GM19463 (cell line): ENCODE data around the gene LHX3.

ENCODE experiments used
- ATAC-seq: cut with Tn5 transposase; IDR thresholded peaks from one replicate; pipeline ENCODE4 v1.9.1; 2021; ENCODE audit warnings: mild to moderate bottlenecking, moderate library complexity; ENCODE audit not compliant: unreplicated experiment

Gene LHX3

DNA sequence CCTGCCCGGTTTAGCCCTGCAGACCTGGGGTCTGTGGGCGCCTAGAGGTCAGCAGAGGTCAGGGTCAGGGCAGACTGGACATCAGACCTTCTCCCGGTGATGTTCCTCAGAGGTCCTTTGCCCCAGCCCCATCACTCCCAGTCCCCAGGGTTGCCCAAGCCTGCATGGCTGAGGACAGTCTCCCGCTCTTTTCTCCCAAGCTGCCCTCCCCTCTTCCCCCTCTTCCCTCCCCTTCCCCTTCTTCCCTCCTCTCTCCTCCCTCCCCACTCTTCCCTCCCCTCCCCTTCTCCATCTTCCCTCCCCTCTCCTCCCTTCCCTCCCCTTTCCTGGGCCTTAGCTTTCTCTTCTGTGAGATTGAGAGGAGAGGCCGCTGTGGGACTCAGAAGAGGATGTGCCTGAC lies 10.4 kb downstream of the LHX3 start:
- no peak for ATAC-seq

DNA sequence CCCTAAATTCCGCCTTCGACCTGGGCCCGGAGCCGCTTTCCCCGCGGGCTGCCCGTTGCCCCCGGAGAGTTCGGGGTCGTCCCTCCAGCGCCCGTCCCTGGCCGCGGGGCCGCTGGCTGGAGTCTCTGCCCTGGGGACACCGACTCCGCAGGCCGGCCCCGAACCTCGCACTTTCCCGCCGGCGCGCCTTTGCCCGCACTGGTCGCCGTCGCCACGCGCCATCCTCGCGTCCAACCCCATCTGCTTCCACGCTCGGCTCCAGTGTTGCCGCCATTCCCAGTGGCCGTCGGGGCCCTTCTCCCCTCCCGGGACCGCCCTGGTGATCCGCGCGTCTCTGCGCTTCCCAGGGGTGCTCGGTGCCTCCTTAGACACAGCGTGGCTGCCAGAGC lies 11.0 kb downstream of the LHX3 start:
- ATAC-seq = no peak

DNA sequence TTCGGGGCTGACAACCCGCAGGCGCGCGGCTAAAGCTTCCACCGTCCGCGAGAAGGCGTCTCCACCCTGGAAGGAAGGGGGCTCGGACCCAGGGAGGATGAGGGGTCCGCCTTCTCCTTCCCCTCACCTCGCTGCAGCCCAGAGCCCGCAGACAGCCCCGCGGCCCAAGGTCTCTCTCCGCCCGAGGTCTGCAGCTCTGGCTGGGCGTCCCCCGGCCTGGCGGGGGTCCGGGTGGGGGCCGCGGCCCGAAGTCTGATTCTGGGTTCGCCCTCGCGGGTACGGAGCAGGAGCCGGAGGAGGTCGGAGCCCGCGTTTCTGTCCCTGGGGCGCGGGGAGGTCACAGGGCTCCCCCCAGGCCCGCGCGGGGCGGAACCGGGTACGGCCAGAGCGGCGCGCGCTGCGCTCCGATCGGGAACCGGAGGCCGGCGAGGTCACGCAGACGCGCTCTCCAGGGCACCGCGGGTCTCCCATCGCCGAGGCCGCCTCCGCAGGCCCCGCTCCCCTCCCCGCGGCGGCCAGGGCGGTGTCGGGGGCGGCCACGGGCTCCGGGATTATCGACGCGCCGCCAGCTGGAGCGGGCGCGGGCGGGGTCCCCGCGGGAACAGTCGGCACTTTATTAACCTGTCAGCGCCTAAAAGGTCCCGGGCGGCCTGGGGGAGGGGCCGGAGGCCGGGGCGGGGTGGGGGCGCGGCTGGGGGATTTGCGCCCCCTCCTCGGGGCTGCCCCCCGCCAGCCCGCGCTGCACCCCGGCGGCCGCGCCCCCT lies 11.6 kb downstream of the LHX3 start:
- no peak for ATAC-seq

DNA sequence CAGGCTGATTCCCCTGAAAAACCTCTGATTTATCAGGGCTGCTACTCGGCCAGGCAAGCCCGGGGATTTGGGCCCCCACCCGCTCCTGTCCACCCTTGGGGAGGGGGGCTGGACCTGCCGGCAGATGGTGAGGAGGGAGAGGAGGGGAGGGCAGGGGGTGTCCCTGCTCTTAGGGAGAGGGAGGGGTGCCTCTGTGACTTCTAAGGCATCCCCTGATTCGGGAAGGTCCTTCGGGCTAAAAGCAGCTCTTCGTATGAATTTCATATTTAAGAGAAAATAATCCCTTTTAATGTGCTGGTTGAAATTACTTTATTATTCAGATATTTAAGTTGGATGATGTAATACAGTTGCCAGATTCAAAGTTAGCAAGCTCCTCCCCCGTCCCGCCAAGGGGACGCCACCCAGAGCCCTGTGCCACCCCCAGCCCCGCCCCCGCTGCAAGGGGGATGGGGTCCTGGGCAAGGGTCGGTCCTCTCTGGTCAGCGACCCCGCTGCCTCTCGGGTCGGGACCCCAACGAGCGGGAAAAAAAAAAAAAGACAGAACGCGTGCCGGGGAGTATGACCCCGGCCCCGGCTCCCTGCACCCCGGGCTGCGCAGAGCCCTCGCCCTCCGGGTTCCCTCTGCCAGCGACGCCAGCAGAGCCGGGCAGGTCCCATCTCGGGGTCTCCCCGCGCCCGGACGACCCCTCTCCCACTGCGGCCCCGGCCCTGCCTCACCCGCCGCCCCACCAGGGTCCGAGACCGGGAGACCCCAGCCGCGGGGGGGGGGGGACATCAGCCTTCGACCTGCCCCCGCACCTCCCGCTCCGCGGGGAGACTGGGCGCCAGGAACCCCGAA lies 12.4 kb downstream of the LHX3 start:
- ATAC-seq = no peak

DNA sequence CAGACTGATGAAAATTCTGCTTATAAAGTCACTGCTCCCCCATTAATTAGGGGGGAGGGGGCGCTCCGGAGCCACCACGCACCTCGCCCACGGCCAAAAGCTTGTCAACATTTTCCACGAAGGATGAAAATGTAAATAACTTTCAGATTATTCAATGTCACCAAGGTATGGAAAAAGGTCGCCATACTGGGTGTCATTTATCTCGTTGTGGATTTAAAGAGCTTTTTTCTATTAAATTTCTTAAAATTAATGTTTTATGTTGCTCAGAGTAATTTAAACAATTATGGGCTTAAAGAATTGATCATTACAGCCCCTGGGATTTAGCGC lies 13.0 kb downstream of the LHX3 start:
- no peak for ATAC-seq

DNA sequence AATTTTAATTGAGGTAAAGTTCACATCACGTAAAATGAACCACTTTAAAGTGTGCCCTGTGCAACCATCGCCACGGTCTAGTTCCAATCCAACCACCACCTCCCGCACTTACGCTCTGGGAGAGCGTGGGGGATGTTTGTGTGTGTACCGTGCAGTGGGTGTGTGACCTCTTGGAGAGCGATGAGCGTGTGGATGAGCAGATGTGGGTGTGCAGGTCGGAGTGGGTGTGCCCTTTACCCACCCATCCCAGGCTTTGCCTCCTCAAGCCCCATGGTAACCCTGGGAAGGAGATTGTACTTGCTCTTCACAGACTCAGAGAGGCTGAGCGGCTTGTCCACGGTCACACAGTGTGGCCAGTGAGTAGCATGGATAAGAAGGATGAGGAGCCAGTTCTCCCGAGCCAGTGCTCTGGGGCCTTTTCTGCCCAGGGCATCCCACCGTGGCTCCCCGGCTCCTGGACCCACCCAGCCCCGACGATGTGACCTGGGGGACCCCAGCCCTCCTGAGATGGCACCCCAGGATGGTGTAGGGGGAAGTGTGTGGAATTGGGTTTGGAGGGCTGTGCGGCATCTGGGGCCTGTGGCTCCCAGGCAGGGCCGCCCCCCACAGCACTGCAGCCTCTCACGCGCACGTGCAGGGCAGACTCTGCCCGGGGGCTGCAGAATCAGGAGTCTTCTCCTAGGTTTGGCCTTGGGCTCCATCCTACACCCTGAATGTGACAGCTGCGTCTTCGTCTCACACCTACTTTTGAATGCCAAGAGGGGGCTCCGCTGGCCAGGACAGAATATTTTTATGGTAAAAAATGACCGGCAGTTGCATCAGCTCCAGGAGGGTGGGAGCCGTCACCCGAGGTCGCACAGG lies 13.6 kb downstream of the LHX3 start:
- ATAC-seq = no peak

- ATAC-seq = no peak
Observed at GRCh38 chr9:136190656-136191055, 14.3 kb downstream of the LHX3 start.

DNA sequence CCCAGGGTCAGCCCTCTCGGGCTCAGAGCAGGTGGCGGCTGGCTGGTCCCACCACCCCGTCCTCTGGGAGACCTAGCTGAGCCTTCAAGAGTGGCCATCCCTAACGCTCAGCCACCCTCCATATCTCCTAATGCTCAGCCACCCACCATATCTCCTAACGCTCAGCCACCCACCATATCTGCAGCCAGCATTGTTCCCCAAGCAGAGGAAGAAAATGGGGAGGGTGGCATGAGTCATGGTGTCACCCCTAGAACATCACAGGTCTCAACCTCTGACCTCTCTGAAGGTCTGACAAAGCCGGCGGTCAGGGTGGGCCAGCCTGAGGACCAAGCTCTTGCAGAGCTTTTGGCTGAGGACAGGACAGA lies 14.7 kb downstream of the LHX3 start:
- no peak for ATAC-seq

DNA sequence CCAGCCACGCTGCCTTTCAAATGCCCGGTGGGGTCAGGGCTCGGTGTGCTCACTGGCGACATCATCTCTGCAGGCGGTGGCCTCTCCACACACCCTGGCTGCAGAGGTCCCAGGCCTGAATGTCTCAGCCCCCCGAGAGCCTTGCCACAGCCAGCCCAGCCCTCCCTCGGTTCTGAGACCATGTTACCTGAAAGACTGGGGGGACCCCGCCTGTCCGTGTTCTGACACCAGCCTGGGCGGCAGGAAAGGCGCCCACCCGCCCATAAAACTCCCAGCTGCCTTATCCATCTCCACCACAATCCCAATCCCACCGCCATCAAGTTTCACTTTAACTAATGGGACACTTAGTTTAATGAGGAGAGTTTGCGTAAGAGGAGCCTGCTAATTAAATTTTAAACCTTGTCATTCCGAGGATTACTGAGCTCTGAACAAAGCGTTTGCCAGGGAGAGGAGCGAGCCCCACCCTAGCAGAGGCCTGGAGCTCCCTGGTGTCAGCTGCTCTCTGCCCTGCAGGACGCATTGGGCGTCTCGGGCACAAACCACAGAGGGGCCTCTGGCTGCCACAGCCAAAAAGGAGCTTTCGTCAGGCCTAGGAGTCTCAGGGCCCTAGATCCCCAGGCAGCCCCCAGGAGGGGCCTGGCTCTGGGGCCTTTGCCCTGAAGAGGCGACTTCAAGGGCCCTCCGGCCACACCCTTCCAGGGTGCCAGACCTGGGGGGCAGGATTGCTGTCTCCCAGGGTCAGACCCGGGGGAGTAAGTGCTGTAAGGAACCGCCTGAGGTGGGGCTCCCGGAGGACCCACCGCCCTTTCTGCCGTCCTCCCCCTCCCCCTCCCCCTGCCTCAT lies 15.3 kb downstream of the LHX3 start:
- no peak for ATAC-seq

- no peak for ATAC-seq
Observed at GRCh38 chr9:136187683-136188586, 17.0 kb downstream of the LHX3 start.

DNA sequence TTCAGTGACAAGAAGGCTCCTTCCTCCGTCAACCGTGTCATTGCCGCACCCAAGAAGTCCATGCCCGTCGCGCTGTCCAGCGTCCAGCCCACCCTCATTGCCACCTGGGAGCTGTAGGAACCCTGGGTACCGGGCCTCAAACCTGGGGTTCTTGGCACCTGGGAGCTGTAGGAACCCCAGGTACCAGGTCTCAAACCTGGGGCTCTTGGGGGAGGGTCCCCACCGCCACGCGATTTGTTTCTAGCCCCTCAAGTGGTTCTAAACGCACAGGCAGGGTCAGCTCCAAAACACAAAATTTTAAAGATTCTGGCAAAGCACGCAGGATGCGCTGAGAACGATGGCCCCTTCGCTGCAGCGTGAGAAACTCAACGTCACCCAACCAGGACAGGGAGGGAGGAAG lies 17.7 kb downstream of the LHX3 start:
- no peak for ATAC-seq

DNA sequence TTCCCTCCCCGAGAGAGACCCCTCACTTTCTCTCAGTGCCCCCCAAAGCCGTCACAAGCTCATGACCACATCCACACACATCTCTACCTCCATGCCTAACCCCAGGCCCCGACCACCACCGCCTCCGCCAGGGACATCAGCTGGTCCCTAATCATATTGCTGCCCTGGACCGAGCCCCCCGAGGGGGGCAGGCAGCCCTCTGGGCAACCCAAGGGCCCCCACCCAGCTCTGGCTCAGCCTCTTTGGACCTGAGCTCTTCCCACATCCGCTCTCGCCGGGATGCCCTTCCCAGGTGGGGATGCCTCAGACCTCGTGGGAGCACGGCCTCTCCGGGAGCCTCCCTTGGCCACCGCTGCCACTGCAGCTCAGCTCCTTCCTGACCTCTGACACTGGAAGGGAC lies 18.5 kb downstream of the LHX3 start:
- no peak for ATAC-seq

GRCh38 chr9:136185596-136186366 lies 19.1 kb downstream of the LHX3 start:
- no peak for ATAC-seq

DNA sequence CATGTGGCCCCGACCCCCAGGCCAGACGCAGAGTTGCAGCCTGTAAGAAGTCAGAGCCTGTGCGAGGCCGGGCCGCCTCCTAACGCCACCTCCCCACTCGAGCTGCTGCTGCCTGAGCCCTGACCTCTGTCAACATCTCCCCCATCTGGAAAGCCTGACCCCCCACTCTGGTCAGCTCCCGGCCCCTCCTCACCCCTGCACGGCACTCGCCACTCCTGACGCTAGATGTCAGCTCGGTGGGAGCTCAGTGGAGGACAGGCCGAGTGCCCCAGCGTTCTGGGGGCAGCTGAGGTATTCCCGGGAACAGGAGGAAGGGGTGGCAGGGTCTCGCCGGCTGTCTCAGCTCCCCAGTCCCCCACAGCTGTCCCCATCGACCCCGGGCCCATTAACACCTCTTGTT lies 19.9 kb downstream of the LHX3 start:
- ATAC-seq = no peak

DNA sequence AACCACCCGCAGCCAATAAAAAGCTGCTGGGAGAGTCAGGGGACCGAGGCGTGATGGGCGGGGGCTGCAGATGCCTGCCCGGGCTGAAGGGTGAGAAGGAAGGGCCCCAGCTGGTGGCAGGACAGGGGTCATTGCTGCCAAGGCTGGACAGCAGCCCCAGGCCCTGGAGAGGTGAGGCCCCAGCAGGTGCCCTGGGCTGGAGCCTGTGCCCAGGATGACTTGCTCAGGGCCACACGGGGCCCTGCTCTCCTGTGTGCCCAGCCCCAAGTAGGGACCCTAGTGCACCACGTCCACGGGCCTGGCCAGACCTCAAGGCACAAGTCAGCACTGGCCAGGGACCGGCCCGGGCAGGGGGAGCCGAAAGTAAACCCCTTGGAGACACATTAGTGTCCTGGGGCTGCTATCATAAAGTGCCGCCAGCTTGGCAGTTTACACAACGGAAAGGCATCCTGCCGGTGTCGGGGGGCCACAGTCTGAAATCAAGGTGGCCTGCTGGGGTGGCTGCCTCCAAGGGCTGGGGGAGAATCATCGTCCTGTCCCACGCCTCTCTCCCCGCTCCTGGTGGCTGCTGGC lies 22.0 kb downstream of the LHX3 start:
- no peak for ATAC-seq

DNA sequence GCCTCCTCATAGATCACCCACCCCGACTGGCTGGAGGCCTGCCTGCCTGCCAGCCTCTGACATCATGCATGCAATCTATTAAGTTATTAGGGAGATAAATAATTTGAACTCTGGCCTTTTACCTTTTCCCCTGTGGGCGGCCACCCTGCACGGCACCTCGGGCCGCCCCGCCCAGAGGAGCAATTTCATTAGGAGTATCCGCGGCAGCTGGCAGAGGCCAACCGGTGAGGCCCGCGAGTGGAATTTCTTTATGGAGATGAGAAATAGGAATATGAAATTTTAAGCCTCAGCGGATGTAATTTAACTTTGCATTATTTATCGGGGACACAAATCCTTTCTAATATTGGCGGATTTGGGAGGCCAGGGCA lies 22.5 kb downstream of the LHX3 start:
- no peak for ATAC-seq

DNA sequence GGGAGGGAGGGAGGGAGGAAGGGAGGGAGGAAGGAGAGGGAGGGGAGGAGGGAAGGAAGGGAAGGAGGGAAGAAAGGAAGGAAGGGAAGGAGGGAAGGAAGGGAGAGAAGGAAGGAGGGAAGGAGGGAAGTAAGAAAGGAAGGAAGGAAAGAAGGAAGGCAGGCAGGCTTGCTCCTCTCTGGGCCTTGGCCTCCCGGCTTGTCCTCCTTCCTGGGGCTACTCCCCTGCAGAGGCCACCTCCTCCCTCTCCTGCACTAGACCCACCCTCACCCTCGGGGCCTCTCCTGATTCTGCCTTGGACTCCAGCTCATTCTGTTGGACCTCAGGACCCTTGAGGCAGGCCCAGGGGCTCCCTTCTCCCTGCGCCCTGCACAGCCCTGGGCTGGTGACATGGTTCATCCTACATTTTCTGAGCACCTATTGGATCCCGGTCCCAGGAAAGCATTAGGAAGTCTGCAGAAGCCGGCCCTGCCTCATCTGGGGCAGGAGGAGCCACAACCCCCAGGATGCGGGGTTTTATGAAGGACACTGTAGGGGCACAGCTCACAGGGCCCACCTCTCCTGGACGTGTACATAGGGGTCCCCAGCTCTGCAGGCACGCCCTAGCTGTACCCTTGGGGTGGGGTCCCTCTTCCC lies 23.0 kb downstream of the LHX3 start:
- ATAC-seq = no peak

DNA sequence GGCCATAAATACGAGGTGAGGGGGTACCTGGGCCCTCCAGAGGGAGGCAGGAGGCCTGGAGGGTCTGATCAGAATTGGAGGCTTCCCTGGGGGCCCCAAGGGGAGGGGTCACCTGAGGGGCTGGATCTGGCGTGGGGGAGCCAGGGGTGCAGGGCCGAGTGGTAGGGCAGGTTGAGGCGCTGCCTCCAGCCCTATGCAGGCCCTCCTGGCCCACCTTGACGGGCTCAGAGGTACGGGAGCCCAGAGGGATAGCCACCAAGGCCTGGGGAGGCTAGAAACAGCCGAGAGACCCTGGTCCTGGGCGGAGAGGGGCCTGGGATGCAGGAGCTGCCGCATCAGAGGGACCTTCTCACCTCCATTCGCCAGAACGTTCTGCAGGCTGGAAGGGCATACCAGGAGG lies 24.3 kb downstream of the LHX3 start:
- ATAC-seq = no peak
